GM19025 (cell line): ENCODE measurements around the gene ACSM6.
"Not testable (repeated sequence)": the region's sequence is repeated elsewhere in the genome, so short reads cannot be mapped to it uniquely, and the experiment has no call there.

Experiments
- ATAC-seq: cut with Tn5 transposase; IDR thresholded peaks from one replicate; pipeline ENCODE4 v1.9.1; 2021; ENCODE audit warnings: mild to moderate bottlenecking, low read depth, moderate library complexity; ENCODE audit not compliant: unreplicated experiment

Gene ACSM6

DNA sequence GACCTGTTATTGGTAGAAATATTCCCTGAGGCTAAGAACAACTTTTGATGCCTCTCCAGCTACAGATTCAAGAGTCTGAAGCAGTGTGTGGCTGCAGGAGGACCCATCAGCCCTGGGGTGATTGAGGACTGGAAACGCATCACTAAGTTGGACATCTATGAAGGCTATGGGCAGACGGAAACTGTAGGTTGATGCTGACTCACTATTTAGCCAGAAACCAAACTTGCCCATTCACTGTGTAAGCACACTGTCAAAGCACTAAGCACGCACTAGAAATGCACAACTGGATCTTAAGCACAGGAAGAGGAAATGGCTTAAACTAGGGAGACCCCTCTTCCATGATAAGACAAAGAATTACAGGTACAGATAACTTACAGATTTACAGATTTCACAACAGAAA lies 20.8 kb downstream of the ACSM6 start:
- no peak for ATAC-seq

DNA sequence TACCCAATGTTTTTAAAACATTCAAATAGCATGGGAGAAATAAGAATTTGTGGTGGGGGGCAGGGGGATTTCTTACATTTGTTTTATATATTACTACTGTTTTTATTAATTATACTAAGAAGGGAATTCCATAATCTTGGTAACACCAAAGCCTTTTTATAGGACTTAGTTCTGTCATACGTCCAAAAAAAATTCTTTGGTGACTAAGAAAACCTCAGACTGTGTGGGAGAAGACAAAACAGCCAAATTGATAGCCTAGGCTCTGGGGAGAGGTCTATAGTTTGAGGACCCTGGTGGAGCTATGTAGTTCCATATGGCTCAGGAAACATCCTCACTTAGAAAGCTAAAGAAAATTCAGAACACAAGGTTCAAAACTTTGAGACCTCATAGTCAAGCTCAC lies 23.4 kb downstream of the ACSM6 start:
- ATAC-seq, result no peak

DNA sequence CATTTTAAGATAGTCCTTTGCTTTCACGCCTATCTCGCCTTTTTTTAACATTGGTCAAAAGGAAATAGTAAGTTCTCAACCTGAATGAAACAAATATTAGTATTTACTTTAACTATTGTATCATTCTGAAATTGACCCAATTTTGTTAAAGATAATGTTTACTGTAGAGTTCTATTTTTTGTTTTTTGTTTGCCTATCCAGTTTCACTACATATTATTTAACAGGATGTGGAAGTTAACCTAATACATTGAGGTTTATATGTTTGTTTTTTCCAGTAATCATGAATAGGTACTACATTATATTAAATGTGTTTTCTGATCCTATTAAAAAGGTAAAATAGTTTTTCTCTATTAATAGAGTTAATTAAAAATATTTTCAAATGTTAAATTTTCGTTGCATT lies 26.5 kb downstream of the ACSM6 start:
- no peak for ATAC-seq

DNA sequence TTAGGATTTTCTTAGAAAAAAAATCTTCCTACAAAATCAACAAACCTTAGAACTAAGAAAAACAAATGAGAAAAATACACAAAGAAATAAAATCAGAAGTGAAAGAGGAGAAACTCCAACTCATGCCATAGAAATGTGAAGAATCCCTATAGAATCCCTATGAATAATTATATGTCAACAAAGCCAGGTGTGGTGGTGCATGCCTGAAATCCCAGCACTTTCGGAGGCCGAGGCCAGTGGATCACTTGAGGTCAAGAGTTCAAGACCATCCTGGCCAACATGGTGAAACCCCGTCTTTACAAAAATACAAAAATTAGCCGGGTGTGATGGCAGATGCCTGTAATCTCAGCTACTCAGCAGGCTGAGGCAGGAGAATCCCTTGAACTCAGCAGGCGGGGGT lies 27.1 kb downstream of the ACSM6 start:
- no peak for ATAC-seq

DNA sequence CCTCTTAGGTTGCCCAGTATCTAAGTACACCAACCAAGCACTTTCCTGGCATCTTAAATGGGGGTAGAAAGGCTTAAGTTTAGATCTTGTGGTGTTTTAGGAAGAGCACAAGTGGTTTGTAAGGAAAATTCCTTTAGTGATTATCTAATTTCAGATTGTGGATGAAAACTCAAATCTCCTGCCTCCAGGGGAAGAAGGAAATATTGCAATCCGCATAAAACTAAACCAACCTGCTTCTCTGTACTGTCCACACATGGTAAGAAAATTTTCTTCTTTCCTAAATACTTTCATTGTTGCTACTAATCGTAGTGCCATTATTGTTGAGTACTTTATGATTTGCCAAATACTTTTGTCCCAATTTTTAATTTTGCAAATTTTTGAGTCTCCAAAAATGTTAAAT lies 31.1 kb downstream of the ACSM6 start:
- no peak for ATAC-seq

DNA sequence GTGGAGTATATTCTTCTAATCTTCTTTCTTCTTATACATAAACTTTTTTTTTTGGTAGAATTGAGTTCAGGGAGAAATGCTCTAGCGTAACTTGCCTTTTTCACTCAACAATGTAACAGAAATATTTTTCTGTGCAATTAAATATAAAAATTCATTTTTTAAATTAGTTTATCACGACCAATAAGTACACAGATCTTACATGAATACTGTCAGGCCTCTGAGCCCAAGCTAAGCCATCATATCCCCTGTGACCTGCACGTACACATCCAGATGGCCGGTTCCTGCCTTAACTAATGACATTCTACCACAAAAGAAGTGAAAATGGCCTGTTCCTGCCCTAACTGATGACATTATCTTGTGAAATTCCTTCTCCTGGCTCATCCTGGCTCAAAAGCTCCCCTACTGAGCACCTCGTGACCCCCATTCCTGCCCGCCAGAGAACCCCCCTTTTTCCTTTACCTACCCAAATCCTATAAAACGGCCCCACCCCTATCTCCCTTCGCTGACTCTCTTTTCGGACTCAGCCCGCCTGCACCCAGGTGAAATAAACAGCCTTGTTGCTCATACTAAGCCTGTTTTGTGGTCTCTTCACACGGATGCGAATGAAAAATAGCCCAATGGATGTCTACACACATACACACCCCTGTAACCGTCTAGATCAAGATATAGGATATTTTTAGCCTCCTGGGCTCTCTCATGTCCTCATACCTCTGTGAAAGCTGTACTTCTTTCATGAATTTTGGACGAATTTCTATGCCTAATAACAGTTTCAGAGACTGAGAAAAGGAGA lies 35.1 kb downstream of the ACSM6 start:
- ATAC-seq, result not testable (repeated sequence)

DNA sequence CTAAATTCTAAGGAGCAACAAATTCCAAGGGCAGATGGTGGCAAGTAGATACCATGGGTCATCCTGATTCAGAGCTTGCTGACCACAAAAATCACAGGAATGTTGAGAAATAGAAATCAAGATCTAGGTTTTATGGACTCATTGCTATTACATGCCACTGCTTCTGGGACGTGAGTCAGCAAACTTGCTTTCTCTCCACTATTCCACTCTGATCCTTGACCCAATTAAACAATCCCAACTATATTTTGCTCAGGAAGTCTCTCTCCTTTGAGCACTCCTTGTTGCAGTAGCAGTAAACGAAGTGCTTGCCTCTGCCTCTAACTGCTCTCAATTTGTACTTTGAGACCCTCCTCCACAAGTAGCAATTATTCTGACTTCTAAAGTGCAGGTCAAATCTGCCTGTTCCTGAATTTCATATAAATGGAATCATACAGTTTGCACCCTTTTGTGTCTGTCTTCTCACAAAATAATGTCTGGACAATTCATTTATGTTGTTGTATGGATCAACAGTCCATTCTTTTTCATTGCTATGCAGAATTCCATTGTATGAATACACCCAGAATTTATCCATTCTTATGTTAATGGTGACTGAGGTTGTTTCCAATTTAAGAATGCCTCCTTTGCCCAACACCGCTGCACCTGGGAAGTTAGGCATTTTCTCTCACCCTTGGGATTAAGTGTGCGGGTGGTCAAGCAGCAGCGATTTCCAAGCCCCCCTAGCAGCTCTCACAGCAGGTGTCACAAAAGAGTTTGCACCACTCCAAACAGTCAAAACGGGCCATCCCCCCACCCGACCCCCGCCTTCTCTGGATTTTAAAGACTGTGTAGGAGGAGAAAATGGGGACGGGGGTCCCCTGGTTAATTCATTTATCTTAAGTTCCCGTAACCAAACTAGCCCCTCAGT lies 35.9 kb downstream of the ACSM6 start:
- no peak for ATAC-seq

DNA sequence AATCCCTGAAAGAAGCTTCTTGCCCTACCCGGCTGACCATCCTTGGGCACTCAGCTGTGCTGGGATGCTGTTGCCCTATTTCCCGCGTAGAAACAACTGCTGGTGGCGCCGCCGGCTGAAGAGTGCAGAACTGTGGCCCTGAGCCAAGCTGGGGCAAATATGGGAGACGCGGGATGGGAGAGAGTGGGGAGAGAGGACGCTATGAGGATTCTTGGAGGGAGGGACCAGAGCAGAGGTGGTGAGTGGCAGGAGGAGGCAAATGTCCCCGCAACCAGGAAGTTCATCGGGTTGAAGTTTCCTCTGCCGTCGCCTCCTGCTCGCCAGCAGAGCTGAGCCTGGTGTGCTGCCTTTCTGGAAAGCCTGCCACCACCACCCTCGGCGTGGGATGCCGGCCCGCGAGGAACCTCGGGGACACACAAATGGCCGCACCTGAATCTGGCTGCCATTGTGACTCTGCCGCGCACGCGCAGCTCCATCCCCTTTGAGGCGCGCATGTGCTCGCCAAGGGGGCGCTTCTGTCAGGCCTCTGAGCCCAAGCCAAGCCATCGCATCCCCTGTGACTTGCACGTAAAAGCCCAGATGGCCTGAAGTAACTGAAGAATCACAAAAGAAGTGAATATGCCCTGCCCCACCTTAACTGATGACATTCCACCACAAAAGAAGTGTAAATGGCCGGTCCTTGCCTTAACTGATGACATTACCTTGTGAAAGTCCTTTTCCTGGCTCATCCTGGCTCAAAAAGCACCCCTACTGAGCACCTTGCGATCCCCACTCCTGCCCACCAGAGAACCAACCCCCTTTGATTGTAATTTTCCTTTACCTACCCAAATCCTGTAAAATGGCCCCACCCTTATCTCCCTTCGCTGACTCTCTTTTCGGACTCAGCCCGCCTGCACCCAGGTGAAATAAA lies 36.9 kb downstream of the ACSM6 start:
- ATAC-seq, result not testable (repeated sequence)

DNA sequence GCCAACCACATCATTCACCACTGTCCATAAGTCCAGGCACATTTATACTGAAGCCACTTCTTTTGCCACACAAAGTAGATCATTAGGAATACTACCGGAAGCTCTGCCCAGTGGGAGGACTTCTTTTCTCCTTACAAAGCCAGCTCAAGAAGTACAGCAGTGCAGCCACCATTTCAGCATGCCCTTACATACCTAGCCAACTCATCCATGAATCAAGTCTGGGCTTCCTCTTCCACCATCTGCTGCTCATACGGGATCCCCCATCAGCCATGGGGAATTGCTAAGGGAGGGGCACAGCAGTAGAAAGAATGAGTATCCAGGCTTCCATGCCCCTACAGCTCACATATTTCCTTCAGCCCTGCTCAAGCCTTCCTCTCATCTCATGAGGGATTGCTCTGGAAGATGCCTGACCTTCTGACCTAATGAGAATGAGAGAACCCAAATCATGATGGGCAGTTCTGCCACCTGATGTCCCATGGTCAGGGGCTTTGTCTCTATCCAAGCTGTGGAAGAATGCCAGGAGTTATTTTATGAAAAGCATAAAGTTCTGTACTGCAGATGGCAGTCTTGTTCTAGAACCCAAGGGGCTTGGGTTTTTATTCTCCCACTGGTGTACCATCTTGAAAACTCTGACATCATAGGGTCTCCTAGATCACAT lies 39.5 kb downstream of the ACSM6 start:
- ATAC-seq, result no peak

DNA sequence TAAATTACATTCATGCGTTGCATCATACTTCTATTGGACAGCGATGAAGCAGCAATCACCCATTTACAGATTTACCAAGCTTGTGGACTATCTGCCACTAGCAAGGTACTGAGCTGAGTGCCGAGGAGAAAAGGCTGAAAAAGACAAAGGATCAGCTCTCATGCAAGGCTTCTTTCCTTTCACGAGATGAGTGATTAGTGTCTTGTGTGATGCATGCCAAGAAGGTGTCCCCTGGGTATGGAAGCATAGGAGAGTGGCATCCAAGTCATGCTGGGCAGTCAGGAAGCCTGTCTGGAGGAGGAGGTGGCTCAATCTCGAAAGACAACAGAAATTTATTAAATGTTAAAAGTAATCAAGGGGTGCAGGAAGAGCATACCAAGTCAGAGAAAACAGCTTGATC lies 40.9 kb downstream of the ACSM6 start:
- no peak for ATAC-seq

DNA sequence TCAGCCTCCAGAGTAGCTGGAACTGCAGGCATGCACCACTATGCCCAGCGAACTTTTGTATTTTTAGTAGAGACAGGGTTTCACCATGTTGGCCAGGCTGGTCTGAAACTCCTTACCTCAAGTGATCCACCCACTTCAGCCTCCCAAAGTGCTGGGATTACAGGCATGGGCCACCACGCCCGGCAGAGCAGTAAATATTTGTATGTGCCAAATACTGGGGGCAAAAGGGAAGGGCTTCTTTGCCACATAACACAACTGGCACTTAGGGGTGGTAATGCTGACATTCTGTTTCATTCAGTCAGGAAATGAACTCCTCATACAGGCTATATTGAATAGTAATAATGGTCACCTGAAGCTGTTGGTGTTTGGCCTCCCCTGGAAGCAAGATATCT lies 41.6 kb downstream of the ACSM6 start:
- ATAC-seq, result no peak

DNA sequence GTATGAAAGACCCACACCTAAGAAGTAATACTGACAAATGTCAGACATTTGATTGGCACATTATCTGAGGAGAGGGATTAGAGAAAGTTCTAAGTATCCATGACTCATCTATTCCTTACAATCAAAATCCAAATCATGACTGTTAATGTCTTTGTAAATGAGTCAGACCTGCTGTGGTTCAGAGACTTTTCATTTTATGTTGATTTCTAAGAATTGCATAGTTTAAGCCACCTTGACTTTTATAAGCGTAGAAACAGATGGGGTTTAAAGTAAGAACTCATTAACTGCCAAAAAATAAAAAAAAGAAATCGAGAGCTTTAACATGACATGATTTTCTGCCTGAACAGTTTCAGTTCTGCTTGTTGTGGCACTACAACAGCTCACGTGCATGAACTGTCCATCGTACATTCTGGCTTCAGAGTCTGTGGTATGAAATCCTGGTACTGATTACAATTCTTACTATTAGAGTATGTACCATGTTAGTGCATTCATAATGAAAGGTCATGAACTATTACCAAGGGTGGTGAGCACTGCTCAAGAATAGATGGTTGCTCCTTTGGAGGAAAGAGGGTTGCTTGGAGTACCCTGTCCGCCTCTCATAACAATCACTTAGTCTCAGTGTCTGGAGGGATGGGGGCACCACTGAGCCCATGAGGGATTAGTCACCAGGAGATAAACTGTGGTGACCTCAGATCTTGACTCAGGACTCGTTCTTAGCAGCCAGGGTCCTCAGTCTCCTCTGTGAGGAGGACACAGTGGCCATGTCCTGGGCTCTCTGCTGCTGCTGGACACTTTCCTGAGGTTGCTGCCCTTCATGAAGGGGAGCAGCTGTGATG lies 42.2 kb downstream of the ACSM6 start:
- ATAC-seq, result peak; percentile 96

DNA sequence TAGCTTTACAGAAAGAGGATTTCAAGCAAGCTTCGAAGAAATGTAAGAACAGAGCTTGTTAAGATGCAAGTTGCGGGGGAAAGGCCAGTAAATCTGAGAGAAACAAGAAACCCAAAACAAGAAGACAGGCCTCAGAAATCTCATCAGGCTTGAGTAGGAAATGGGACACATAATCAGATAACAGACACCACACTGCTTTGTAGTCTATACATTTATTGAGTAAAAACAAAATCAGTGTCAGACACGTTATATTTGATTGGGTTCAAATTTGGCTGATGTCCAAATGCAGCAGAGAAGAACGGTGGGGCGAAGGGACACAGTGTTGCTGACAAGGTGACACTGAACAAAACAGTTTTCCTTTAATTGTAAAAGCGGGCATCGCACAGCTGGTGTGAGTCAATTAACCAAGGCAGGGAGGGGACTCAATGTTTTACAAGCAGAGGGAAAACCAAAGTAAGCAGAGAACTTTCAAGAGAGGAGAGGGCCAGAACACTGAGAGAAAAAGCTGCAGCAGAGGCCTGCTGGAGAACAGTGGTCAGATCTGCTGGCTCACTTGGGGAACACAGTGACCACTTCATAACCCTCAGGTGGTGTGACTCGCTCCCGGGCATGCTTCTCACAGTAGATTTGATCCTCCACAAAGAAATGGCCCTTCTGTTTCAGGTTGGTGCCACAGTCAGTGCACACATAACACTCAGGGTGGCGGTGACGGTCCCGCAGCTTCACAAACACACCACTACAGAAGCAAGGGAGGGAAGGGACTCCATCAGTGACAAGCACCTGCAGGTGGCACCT lies 43.5 kb downstream of the ACSM6 start:
- ATAC-seq, result no peak

DNA sequence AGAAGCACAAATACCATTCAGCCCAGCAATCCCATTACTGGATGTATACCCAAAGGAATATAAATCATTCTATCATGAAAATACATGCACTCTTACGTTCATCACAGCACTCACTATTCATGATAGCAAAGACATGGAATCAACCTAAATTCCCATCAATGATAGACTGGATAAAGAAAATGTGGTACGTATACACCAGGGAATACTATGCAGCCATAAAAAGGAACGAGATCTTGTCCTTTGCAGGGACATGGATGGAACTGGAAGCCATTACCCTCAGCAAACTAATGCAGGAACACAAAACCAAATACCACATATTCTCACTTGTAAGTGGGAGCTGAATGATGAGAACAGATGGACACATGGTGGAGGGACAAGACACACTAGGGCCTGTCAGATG lies 46.1 kb downstream of the ACSM6 start:
- not testable (repeated sequence) for ATAC-seq

DNA sequence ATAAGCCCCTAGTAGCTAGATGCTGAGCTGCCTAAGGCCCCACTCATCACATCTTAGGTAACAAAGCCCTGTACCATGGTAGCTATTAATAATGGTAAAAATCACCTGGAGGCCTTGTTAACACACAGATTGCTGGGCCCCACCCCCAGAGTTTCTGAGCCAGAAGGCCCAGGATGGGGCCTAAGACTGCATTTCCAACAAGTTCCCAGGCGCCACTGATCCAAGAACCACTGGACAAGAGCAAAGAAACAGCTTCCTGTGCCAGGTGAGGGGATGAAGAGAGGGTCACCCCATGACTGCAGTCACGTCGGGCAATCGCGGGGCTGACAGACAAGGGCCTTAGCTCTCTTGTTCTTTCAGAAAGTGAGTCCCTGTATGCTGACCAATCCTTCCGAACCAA lies 46.8 kb downstream of the ACSM6 start:
- ATAC-seq, result no peak

DNA sequence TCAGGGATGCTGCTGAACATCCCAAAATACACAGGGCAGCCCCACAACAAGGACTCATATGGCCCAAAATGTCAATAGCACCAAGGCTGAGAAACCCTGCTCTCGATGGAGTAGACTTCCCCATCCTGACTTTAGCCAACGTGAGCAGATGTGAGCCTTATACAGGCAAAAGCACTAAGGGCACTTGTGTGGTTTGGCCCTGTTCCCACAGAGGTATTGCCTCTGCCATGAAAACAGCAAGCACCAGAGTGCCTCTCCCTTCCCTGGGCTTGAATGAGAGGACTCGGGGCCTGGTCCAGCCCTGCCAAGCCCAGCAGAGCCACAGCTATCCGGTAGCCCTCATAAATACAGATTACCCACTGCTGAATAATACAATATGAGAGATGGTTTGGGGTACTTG lies 47.5 kb downstream of the ACSM6 start:
- no peak for ATAC-seq

DNA sequence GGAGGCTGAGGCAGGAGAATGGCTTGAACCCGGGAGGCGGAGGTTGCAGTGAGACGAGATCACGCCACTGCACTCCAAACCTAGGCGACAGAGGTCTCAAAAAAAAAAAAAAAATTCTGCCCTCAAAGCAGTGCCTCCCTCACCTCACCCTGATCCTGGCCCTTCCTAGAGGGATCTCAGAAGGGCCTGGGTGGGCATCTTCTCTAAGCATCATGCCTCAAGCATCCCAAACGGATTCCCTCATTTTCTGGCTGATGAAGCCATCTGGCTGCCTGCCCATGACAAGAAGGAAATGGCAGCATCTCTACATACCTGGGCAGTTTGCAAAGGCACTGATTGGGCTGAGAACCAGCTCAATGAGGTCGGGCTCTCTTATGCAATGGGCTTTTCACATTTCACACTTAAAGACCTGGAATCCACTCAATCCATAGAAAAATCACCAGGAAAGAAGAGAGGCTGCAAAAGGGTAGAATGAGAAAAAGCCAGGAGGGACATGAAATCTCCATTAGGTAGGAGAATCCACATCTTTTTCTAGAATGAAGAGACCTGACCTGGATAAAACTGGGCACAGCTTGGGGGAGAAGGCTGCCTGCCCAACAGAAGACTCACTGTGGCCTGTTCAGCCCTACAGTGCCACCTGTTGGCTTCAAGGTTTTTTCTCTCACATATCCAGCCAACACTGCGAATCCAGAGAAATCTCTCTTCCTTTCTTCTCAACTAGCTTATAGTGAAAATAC lies 48.7 kb downstream of the ACSM6 start:
- ATAC-seq, result no peak

DNA sequence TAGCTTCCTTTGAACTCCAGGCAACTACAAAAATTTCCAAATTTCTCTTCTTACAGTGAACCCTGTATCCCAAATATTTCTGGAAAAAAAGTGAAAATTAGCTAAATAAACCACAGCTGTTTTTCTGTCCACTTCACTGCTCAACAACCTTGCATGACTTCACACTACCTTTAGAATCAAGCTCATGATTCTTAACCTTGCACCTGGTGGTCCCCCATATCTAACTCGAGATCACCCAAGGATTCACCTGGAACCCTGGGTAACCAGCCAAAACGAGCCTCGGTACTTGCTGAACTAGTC lies 49.2 kb downstream of the ACSM6 start:
- no peak for ATAC-seq
